GM23248 (cell line): ENCODE results near the gene TNRC6B.

Experiments
- EZH2 ChIP-seq: fragments of 200-600 bp; sonication (generic); IDR thresholded peaks from 2 replicates; pipeline ENCODE4 v1.6.1; 2018; ENCODE audit warnings: antibody characterized with exemption, mild to moderate bottlenecking; ENCODE audit not compliant: insufficient read depth, poor library complexity, severe bottlenecking
- EZH2phosphoT487 ChIP-seq: fragments of 200-600 bp; sonication (generic); IDR thresholded peaks from 2 replicates; pipeline ENCODE4 v1.6.1; 2018; ENCODE audit warnings: antibody characterized with exemption, moderate library complexity, mild to moderate bottlenecking, low read depth; ENCODE audit not compliant: insufficient read depth

DNA sequence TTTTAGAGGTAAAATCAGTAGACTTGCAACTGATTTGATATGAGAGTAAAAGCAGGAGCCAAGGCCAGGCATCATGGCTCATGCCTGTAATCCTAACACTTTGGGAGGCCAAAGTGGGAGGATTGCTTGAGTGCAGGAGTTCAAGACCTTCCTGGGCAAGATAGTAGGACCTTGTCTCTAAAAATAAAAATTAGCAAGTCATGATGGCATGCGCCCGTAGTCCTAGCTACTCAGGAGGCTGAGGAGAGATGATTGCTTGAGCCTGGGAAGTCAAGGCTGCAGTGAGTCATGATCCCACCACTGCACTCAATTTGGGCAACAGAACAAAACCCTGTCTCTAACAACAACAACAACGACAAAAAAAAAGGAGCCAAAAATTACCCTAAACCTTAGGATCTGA lies 206.2 kb downstream of the TNRC6B start:
- no peak for TF ChIP-seq EZH2
- TF ChIP-seq EZH2phosphoT487: no peak
